C4-2B (cell line): ENCODE measurements around the gene ZNF423.

Experiments used
- ZFX ChIP-seq: fragments of 450-650 bp; IDR thresholded peaks from 2 replicates; pipeline ENCODE4 v1.6.1; 2017
- TF ChIP-seq, protein P1 (sequence below): fragments of 450-650 bp; conservative IDR thresholded peaks from 2 replicates; pipeline ENCODE4 v1.5.1; 2017; ENCODE audit warnings: mild to moderate bottlenecking

DNA sequence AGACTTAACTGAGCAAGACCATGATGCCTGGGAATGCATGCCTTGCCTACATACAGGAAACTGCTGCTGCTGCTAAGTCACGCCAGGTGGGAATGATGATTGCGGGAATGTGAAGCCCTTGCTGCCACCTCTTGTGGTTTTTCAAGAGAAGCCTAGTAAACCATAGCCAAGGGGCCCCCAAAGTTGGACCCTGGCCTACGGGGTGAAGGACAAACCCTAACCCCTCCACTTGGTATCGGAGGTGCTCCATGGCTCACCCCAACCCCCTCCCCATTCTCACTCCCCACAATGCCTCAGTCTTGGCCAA is 233.9 kb downstream of the ZNF423 start:
- TF ChIP-seq, protein P1, sequence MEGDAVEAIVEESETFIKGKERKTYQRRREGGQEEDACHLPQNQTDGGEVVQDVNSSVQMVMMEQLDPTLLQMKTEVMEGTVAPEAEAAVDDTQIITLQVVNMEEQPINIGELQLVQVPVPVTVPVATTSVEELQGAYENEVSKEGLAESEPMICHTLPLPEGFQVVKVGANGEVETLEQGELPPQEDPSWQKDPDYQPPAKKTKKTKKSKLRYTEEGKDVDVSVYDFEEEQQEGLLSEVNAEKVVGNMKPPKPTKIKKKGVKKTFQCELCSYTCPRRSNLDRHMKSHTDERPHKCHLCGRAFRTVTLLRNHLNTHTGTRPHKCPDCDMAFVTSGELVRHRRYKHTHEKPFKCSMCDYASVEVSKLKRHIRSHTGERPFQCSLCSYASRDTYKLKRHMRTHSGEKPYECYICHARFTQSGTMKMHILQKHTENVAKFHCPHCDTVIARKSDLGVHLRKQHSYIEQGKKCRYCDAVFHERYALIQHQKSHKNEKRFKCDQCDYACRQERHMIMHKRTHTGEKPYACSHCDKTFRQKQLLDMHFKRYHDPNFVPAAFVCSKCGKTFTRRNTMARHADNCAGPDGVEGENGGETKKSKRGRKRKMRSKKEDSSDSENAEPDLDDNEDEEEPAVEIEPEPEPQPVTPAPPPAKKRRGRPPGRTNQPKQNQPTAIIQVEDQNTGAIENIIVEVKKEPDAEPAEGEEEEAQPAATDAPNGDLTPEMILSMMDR, result no peak
- TF ChIP-seq ZFX, result no peak
